HEK293T (cell line): ENCODE results near the gene MACROD2.

Source experiments
- ARNT ChIP-seq: fragments of 450-650 bp; IDR thresholded peaks from 2 replicates; pipeline ENCODE4 v1.6.1; 2017; ENCODE audit warnings: mild to moderate bottlenecking
- BHLHE40 ChIP-seq: fragments of 450-650 bp; IDR thresholded peaks from 2 replicates; pipeline ENCODE4 v1.6.1; 2016; ENCODE audit warnings: mild to moderate bottlenecking, moderate library complexity, borderline replicate concordance
- ELF4 ChIP-seq: fragments of 450-650 bp; IDR thresholded peaks from 2 replicates; pipeline ENCODE4 v1.6.1; 2017; ENCODE audit warnings: antibody characterized with exemption
- FOXA1 ChIP-seq: fragments of 450-650 bp; IDR thresholded peaks from 2 replicates; pipeline ENCODE4 v1.6.1; 2016; ENCODE audit warnings: mild to moderate bottlenecking
- FOXK2 ChIP-seq: fragments of 450-650 bp; IDR thresholded peaks from 2 replicates; pipeline ENCODE4 v1.6.1; 2016; ENCODE audit warnings: mild to moderate bottlenecking
- FOXM1 ChIP-seq: fragments of 450-650 bp; IDR thresholded peaks from 2 replicates; pipeline ENCODE4 v1.6.1; 2017; ENCODE audit warnings: mild to moderate bottlenecking, borderline replicate concordance
- HDGF ChIP-seq: fragments of 450-650 bp; IDR thresholded peaks from 2 replicates; pipeline ENCODE4 v1.6.1; 2017; ENCODE audit warnings: antibody characterized with exemption, borderline replicate concordance
- L3MBTL2 ChIP-seq: fragments of 450-650 bp; conservative IDR thresholded peaks from 2 replicates; pipeline ENCODE4 v1.6.1; 2016; ENCODE audit warnings: mild to moderate bottlenecking
- NFRKB ChIP-seq: fragments of 450-650 bp; IDR thresholded peaks from 2 replicates; pipeline ENCODE4 v1.6.1; 2016; ENCODE audit warnings: mild to moderate bottlenecking, moderate library complexity
- SP1 ChIP-seq: fragments of 450-650 bp; IDR thresholded peaks from 2 replicates; pipeline ENCODE4 v1.6.1; 2017
- SUZ12 ChIP-seq: fragments of 450-650 bp; IDR thresholded peaks from 2 replicates; pipeline ENCODE4 v1.6.1; 2016; ENCODE audit warnings: mild to moderate bottlenecking
- TARDBP ChIP-seq: fragments of 450-650 bp; IDR thresholded peaks from 2 replicates; pipeline ENCODE4 v1.6.1; 2016
- ZNF384 ChIP-seq: fragments of 450-650 bp; IDR thresholded peaks from 2 replicates; pipeline ENCODE4 v1.6.1; 2016
- TF ChIP-seq, protein P1 (sequence below): fragments of 450-650 bp; IDR thresholded peaks from 2 replicates; pipeline ENCODE4 v1.6.1; 2016

DNA sequence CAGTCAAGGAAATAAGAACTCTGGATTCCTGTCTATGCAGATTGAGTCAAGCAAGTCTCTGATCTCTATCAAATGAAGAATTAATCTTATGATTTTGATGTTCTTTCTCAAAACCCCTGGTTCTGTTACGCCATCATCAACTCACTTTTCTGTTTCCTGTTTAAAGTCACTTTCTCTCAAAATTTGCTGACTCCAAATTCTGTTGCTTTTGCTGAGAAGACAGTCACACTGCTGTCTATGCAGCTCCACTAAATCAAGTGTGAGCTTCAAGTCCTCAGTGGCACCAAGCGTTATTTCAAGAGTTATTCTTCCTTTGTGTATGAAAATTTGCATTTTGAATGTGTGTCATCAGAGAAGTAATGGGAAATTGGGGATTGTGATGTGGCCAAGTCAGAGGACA is 1914.7 kb downstream of the MACROD2 start:
- TF ChIP-seq SP1: no peak
- TF ChIP-seq NFRKB: no peak
- no peak for TF ChIP-seq FOXM1
- no peak for TF ChIP-seq SUZ12
- TF ChIP-seq ARNT: no peak
- no peak for TF ChIP-seq FOXK2
- no peak for TF ChIP-seq FOXA1
- TF ChIP-seq ZNF384: no peak
- TF ChIP-seq TARDBP: no peak
- TF ChIP-seq, protein P1, sequence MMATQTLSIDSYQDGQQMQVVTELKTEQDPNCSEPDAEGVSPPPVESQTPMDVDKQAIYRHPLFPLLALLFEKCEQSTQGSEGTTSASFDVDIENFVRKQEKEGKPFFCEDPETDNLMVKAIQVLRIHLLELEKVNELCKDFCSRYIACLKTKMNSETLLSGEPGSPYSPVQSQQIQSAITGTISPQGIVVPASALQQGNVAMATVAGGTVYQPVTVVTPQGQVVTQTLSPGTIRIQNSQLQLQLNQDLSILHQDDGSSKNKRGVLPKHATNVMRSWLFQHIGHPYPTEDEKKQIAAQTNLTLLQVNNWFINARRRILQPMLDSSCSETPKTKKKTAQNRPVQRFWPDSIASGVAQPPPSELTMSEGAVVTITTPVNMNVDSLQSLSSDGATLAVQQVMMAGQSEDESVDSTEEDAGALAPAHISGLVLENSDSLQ: no peak
- TF ChIP-seq BHLHE40: no peak
- no peak for TF ChIP-seq HDGF
- TF ChIP-seq L3MBTL2: no peak
- no peak for TF ChIP-seq ELF4
